A549 (cell line): ENCODE results near the gene ABLIM1. TPM values are rescaled to one million over a fixed set of nuclear protein-coding genes. Genes with fewer than 3 reads are reported as not detected.

Source experiments
- ATAC-seq, 2 experiments: fragments of 200-7000 bp in 1 of 2; fragments of >200 bp in 1 of 2; cut with Nextera tagmentation in 1 of 2; cut with Tn5 transposase in 1 of 2; 3 replicates each; pipeline versions ENCODE4 v1.8.0 to v1.9.1; 2018 to 2020; ENCODE audit warnings: mild to moderate bottlenecking in 1 of 2, moderate library complexity in 1 of 2
- CTCF ChIA-PET: fragments of 300-600 bp; sonication (Branson Sonifier 250); formaldehyde crosslinking; extraction: SDS; loops from one replicate; lab custom pipeline; 2021; ENCODE audit warnings: antibody characterized with exemption, inconsistent platforms; lab: Yijun Ruan, JAX
- POLR2A ChIA-PET: fragments of 350-600 bp; formaldehyde crosslinking; extraction: SDS; loops from one replicate; lab custom pipeline; 2021; ENCODE audit warnings: antibody characterized with exemption, inconsistent platforms; lab: Yijun Ruan, JAX
- DNase-seq, 2 experiments: peaks; one replicate each; pipeline versions ENCODE4 v3.0.0 to v3.0.0-alpha.2; 2011 to 2016; ENCODE audit warnings: low read depth in 1 of 2, low spot score in 1 of 2
- FAIRE-seq: peaks from 2 replicates; lab custom pipeline; 2011; peaks lifted over from hg19 to GRCh38; lab: Jason Lieb, UNC
- H3K27ac ChIP-seq, 2 experiments: fragments of >200 bp; sonication (Bioruptor Twin); formaldehyde crosslinking; 3 replicates each; pipeline ENCODE4 v1.5.1; 2016 to 2017
- H3K4me1 ChIP-seq: fragments of >200 bp; sonication (Bioruptor Twin); formaldehyde crosslinking; 3 replicates; pipeline ENCODE4 v1.6.1; 2016
- H3K4me2 ChIP-seq: fragments of >200 bp; sonication (Bioruptor Twin); formaldehyde crosslinking; 3 replicates; pipeline ENCODE4 v1.6.1; 2016
- H3K4me3 ChIP-seq: fragments of >200 bp; sonication (Bioruptor Twin); formaldehyde crosslinking; 3 replicates; pipeline ENCODE4 v1.5.1; 2016
- H3K9me3 ChIP-seq: fragments of >200 bp; sonication (Bioruptor Twin); formaldehyde crosslinking; 3 replicates; pipeline ENCODE4 v1.6.1; 2016
- CBX8 ChIP-seq: fragments of 200-600 bp; sonication (generic); IDR thresholded peaks from 2 replicates; pipeline ENCODE4 v1.6.1; 2016
- ELK1 ChIP-seq: fragments of 150-350 bp; IDR thresholded peaks from 2 replicates; pipeline ENCODE4 v1.6.1; 2014; ENCODE audit warnings: low read depth, mild to moderate bottlenecking, low read length
- FOSB ChIP-seq: fragments of 250-450 bp; sonication (Bioruptor Pico); IDR thresholded peaks from 2 replicates; pipeline ENCODE4 v1.5.0; 2020; ENCODE audit warnings: mild to moderate bottlenecking, moderate library complexity
- FOSL2 ChIP-seq, 2 experiments: fragments of 450-650 bp in 1 of 2; fragments of >200 bp in 1 of 2; sonication (Bioruptor Twin) in 1 of 2; formaldehyde crosslinking; IDR thresholded peaks; 2 replicates each; pipeline versions ENCODE4 v1.5.0 to v1.6.1; 2016 to 2020; ENCODE audit warnings: mild to moderate bottlenecking in 1 of 2, moderate library complexity in 1 of 2
- GATA3 ChIP-seq: IDR thresholded peaks from 2 replicates; pipeline ENCODE4 v1.6.1; 2012; ENCODE audit warnings: borderline replicate concordance
- HDAC2 ChIP-seq: fragments of 200-600 bp; sonication (generic); IDR thresholded peaks from 2 replicates; pipeline ENCODE4 v1.6.1; 2016
- HOXA7 ChIP-seq: fragments of 250-450 bp; sonication (Bioruptor Pico); IDR thresholded peaks from 2 replicates; pipeline ENCODE4 v1.5.0; 2020; ENCODE audit warnings: mild to moderate bottlenecking, moderate library complexity
- HOXB5 ChIP-seq: fragments of 250-450 bp; sonication (Bioruptor Pico); IDR thresholded peaks from 2 replicates; pipeline ENCODE4 v1.5.0; 2020; ENCODE audit warnings: mild to moderate bottlenecking, moderate library complexity
- JUN ChIP-seq, 2 experiments: fragments of >200 bp; sonication (Bioruptor Twin); formaldehyde crosslinking; IDR thresholded peaks; 2 replicates in 1 of 2; 3 replicates in 1 of 2; pipeline ENCODE4 v1.6.1; 2016 to 2017
- JUNB ChIP-seq: fragments of >200 bp; sonication (Bioruptor Twin); formaldehyde crosslinking; IDR thresholded peaks from 2 replicates; pipeline ENCODE4 v1.6.1; 2016
- MAZ ChIP-seq: fragments of 150-350 bp; IDR thresholded peaks from 2 replicates; pipeline ENCODE4 v1.6.1; 2014; ENCODE audit warnings: antibody characterized with exemption, low read depth, low read length, borderline replicate concordance
- MYC ChIP-seq: IDR thresholded peaks from 2 replicates; pipeline ENCODE4 v1.6.1; 2012; ENCODE audit warnings: mild to moderate bottlenecking, inconsistent platforms, low read length, improper control_type of control experiment, borderline replicate concordance
- PHF8 ChIP-seq: fragments of 200-600 bp; sonication (generic); IDR thresholded peaks from 2 replicates; pipeline ENCODE4 v1.6.1; 2016; ENCODE audit warnings: low read depth, mild to moderate bottlenecking, antibody characterized with exemption, moderate library complexity, borderline replicate concordance
- POLR2A ChIP-seq: IDR thresholded peaks from 2 replicates; pipeline ENCODE4 v1.6.1; 2012; ENCODE audit warnings: mild to moderate bottlenecking, low read length
- RAD21 ChIP-seq, 2 experiments: fragments of >200 bp in 1 of 2; sonication (Bioruptor Twin) in 1 of 2; formaldehyde crosslinking in 1 of 2; IDR thresholded peaks in 1 of 2; conservative IDR thresholded peaks in 1 of 2; 2 replicates in 1 of 2; 3 replicates in 1 of 2; pipeline ENCODE4 v1.6.1; 2012 to 2018; ENCODE audit warnings: inconsistent platforms in 1 of 2
- RARB ChIP-seq: fragments of 250-450 bp; sonication (Bioruptor Pico); IDR thresholded peaks from 2 replicates; pipeline ENCODE4 v1.8.0; 2021; ENCODE audit warnings: mild to moderate bottlenecking, moderate library complexity
- RNF2 ChIP-seq: fragments of 200-600 bp; sonication (generic); IDR thresholded peaks from 2 replicates; pipeline ENCODE4 v1.6.1; 2016; ENCODE audit warnings: low read depth, mild to moderate bottlenecking, antibody characterized with exemption, moderate library complexity, borderline replicate concordance
- SREBF2 ChIP-seq: fragments of 450-650 bp; IDR thresholded peaks from 2 replicates; pipeline ENCODE4 v1.6.1; 2014; ENCODE audit warnings: mild to moderate bottlenecking, moderate library complexity
- TP53 ChIP-seq: fragments of 250-450 bp; sonication (Bioruptor Pico); IDR thresholded peaks from 2 replicates; pipeline ENCODE4 v1.5.0; 2021; ENCODE audit warnings: mild to moderate bottlenecking, moderate library complexity
- USF2 ChIP-seq: fragments of 450-650 bp; IDR thresholded peaks from 2 replicates; pipeline ENCODE4 v1.6.1; 2014; ENCODE audit warnings: antibody characterized with exemption
- ZC3H11A ChIP-seq: fragments of 450-650 bp; IDR thresholded peaks from 2 replicates; pipeline ENCODE4 v1.6.1; 2014; ENCODE audit warnings: antibody characterized with exemption, mild to moderate bottlenecking
- ZFP36 ChIP-seq: fragments of 450-650 bp; IDR thresholded peaks from 2 replicates; pipeline ENCODE4 v1.6.1; 2014; ENCODE audit warnings: borderline replicate concordance; ENCODE audit not compliant: partially characterized antibody
- WGBS: methylation state at CpG from one replicate; pipeline ENCODE4 v1.1.6; 2017; ENCODE audit errors: missing lambda C conversion rate; 5-methylcytosine and 5-hydroxymethylcytosine counted together
- polyA plus RNA-seq, 4 experiments: library from polyadenylated mRNA; depleted of rRNA in 3 of 4; stranded (reverse); fragments of >200 nt; fragmentation: RNase III in 1 of 4; extraction: RNeasy Plus Mini Kit Qiagen cat#74134 plus additional on column Dnase treatment in 1 of 4; gene quantifications; 2 replicates in 3 of 4; 3 replicates in 1 of 4; pipeline ENCODE4 v1.2.3, GENCODE V29; 2011 to 2017
- TF ChIP-seq, protein P1 (sequence below): IDR thresholded peaks from 2 replicates; pipeline ENCODE4 v1.6.1; 2012; ENCODE audit warnings: low read depth, borderline replicate concordance
- TF ChIP-seq, protein P2 (sequence below): fragments of >200 bp; sonication (Bioruptor Twin); formaldehyde crosslinking; IDR thresholded peaks from 2 replicates; pipeline ENCODE4 v1.6.1; 2016
- TF ChIP-seq, protein P3 (sequence below): IDR thresholded peaks from 2 replicates; pipeline ENCODE4 v1.6.1; 2012

Gene ABLIM1
- polyA plus RNA-seq, 2 of the 4 experiments (the other 2 are of a cell fraction): 21.4 to 70.2 TPM

GRCh38 chr10:114391599-114391998, 266.5 kb downstream of the ABLIM1 start:
- TF ChIP-seq CBX8: no peak
- no peak for TF ChIP-seq MYC
- TF ChIP-seq POLR2A: no peak
- TF ChIP-seq USF2: no peak
- TF ChIP-seq HOXA7 (CRISPR knock-in tag): no peak
- TF ChIP-seq JUN (IDR thresholded peaks at IDR 0.05): no peak
- TF ChIP-seq HDAC2: no peak
- TF ChIP-seq, protein P1, sequence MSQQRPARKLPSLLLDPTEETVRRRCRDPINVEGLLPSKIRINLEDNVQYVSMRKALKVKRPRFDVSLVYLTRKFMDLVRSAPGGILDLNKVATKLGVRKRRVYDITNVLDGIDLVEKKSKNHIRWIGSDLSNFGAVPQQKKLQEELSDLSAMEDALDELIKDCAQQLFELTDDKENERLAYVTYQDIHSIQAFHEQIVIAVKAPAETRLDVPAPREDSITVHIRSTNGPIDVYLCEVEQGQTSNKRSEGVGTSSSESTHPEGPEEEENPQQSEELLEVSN: no peak
- no peak for TF ChIP-seq RAD21 (conservative IDR thresholded peaks at IDR 0.05 in 1 of 2, IDR thresholded peaks at IDR 0.05 in 1 of 2)
- no peak for TF ChIP-seq RNF2
- TF ChIP-seq HOXB5 (CRISPR knock-in tag): no peak
- TF ChIP-seq, protein P2, sequence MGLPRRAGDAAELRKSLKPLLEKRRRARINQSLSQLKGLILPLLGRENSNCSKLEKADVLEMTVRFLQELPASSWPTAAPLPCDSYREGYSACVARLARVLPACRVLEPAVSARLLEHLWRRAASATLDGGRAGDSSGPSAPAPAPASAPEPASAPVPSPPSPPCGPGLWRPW: no peak
- no peak for TF ChIP-seq TP53 (CRISPR knock-in tag)
- TF ChIP-seq PHF8: no peak
- no peak for TF ChIP-seq ELK1
- TF ChIP-seq RARB (CRISPR knock-in tag): no peak
- TF ChIP-seq MAZ: no peak
- no peak for TF ChIP-seq ZFP36
- Histone ChIP-seq H3K4me1 (peaks cover 53% of the 10 kb centered on the region), H3K4me2 (no peak overlapping the region; the same call in 1 of the 3 replicates), H3K4me3 (no peak overlapping the region), H3K27ac (peak overlapping the region; percentile 41 to 75; a peak in 5 of 6 replicates), H3K9me3 (no peaks in the 10 kb centered on the region)
- DNase-seq (no peak), FAIRE-seq (no peak), ATAC-seq (no peak)
- POLR2A ChIA-PET: no interaction called here
- CTCF ChIA-PET: interaction anchor here (0.6 to 7.8 kb wide), 5 partner anchors 12 to 393 kb away, joined by 3 to 43 read pairs (median 4); partner anchors contain the start of gene AFAP1L2
- 88% methylated on average over 5 of the region's 5 CpGs for WGBS

DNA sequence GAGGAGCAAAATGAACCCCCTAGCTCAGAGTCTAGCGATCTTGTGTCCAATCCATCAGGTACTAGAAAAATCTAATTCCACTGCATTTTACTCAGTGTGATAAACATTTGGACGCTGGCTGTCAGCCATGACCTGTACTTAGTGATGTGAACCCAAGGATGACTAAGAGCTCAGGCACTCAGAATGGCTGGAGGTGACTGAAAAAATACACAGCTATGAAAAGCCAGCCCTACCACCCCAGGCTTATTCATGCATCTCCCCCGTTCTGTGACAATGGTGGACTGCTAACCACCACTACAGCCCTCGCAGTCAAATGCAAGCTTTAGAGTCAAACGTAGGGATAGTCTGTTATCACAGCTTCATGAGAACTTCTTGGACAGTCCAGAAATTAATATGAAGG, 268.6 kb downstream of the ABLIM1 start:
- DNase-seq (peak; percentile 62 to 74), ATAC-seq (peak; percentile 52 to 74), FAIRE-seq (no peak)
- peak overlapping the region; percentile 57 for H3K4me2 ChIP-seq
- no peaks in the 10 kb centered on the region for H3K9me3 ChIP-seq
- peak overlapping the region; percentile 47 to 75 for H3K27ac ChIP-seq
- CTCF ChIA-PET: interaction anchor here (0.7 to 7.8 kb wide), 7 partner anchors 11 to 86 kb away, joined by 3 to 43 read pairs (median 4); partner anchors contain the start of gene AFAP1L2
- H3K4me3 ChIP-seq: no peak overlapping the region
- TF ChIP-seq FOSB (CRISPR knock-in tag): no peak
- no peak for TF ChIP-seq ZC3H11A
- TF ChIP-seq, protein P3, sequence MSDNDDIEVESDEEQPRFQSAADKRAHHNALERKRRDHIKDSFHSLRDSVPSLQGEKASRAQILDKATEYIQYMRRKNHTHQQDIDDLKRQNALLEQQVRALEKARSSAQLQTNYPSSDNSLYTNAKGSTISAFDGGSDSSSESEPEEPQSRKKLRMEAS: peak; percentile 64
- peak in 1 of 2 experiments; percentile 13; a peak in 1 of 5 replicates for TF ChIP-seq RAD21 (conservative IDR thresholded peaks at IDR 0.05 in 1 of 2, IDR thresholded peaks at IDR 0.05 in 1 of 2)
- peak; percentile 49 for TF ChIP-seq FOSL2 (IDR thresholded peaks at IDR 0.05)
- TF ChIP-seq FOSL2 (CRISPR knock-in tag; IDR thresholded peaks at IDR 0.05): peak; percentile 58; the same call in 1 of the 2 replicates
- peak; percentile 62; the same call in 1 of the 2 replicates for TF ChIP-seq GATA3
- TF ChIP-seq MYC: no peak
- peak; percentile 70 for TF ChIP-seq JUNB
- no peak for TF ChIP-seq SREBF2
- H3K4me1 ChIP-seq: peaks cover 53% of the 10 kb centered on the region
- POLR2A ChIA-PET: interaction anchor here (0.6 to 1.1 kb wide), 3 partner anchors 14 to 69 kb away, joined by 3 to 5 read pairs (median 3); no protein-coding TSS in a partner anchor
- 11% methylated on average over 5 of the region's 5 CpGs for WGBS
